SK-N-SH (cell line): ENCODE measurements around the gene IL11. TPM values are rescaled to one million over a fixed set of nuclear protein-coding genes. Genes with fewer than 3 reads are reported as not detected.

Source experiments
- CTCF ChIA-PET: fragments of 300-600, 350-600 bp; formaldehyde crosslinking; extraction: SDS; loops from one replicate; lab custom pipeline; 2021; lab: Yijun Ruan, JAX
- POLR2A ChIA-PET: fragments of 350-600 bp; sonication (Branson Sonifier 250); formaldehyde crosslinking; extraction: SDS; loops from one replicate; lab custom pipeline; 2020; ENCODE audit warnings: antibody characterized with exemption, inconsistent platforms; lab: Yijun Ruan, JAX
- DNase-seq: peaks from one replicate; pipeline ENCODE4 v3.0.0; 2012
- H2AFZ ChIP-seq: fragments of 200-600 bp; sonication (generic); 2 replicates; pipeline ENCODE4 v1.8.1; 2016; ENCODE audit warnings: antibody characterized with exemption, mild to moderate bottlenecking, low read depth
- H3F3A ChIP-seq: fragments of 200-600 bp; sonication (generic); replicated peaks from 2 replicates; pipeline ENCODE3; 2016; ENCODE audit warnings: antibody characterized with exemption, mild to moderate bottlenecking; ENCODE audit not compliant: insufficient read depth
- H3K27ac ChIP-seq, 2 experiments: fragments of 200-500 bp in 1 of 2; fragments of 200-600 bp in 1 of 2; sonication (Bioruptor generic) in 1 of 2; sonication (generic), shearing (Covaris generic) in 1 of 2; 2 replicates each; pipeline versions ENCODE4 v1.5.1 to v1.6.1; 2014 to 2016; ENCODE audit warnings: low read depth in 2 of 2, inconsistent platforms in 1 of 2, low read length in 1 of 2, mild to moderate bottlenecking in 1 of 2, mixed read lengths in 1 of 2
- H3K27me3 ChIP-seq: fragments of 200-600 bp; sonication (generic), shearing (Covaris generic); 2 replicates; pipeline ENCODE4 v1.6.1; 2016; ENCODE audit warnings: mixed run types; ENCODE audit not compliant: insufficient read depth
- H3K36me3 ChIP-seq, 2 experiments: fragments of 200-500 bp in 1 of 2; fragments of 200-600 bp in 1 of 2; sonication (Bioruptor generic) in 1 of 2; sonication (generic) in 1 of 2; replicated peaks in 1 of 2; 2 replicates each; pipeline versions ENCODE3 to v1.5.1; 2014 to 2016; ENCODE audit warnings: low read length in 1 of 2, mild to moderate bottlenecking in 1 of 2; ENCODE audit not compliant: insufficient read depth in 2 of 2, control insufficient read depth in 1 of 2
- H3K4me1 ChIP-seq, 2 experiments: fragments of 200-500 bp in 1 of 2; fragments of 200-600 bp in 1 of 2; sonication (Bioruptor generic) in 1 of 2; sonication (generic), shearing (Covaris generic) in 1 of 2; 2 replicates each; pipeline versions ENCODE4 v1.5.1 to v1.6.1; 2014 to 2016; ENCODE audit warnings: low read depth in 1 of 2, low read length in 1 of 2, mixed run types in 1 of 2; ENCODE audit not compliant: insufficient read depth in 2 of 2, control insufficient read depth in 1 of 2
- H3K4me2 ChIP-seq: fragments of 200-600 bp; sonication (generic), shearing (Covaris generic); 2 replicates; pipeline ENCODE4 v1.6.1; 2017; ENCODE audit warnings: mixed run types
- H3K4me3 ChIP-seq, 2 experiments: fragments of 200-500 bp in 1 of 2; fragments of 200-600 bp in 1 of 2; sonication (Bioruptor generic) in 1 of 2; sonication (generic), shearing (Covaris generic) in 1 of 2; 2 replicates each; pipeline versions ENCODE4 v1.5.1 to v1.8.1; 2014 to 2016; ENCODE audit warnings: low read depth in 2 of 2, inconsistent platforms in 1 of 2, low read length in 1 of 2, mild to moderate bottlenecking in 1 of 2, mixed read lengths in 1 of 2, moderate library complexity in 1 of 2
- H3K79me2 ChIP-seq: fragments of 200-600 bp; sonication (generic); 2 replicates; pipeline ENCODE4 v1.8.1; 2017; ENCODE audit warnings: mild to moderate bottlenecking; ENCODE audit not compliant: insufficient read depth
- H3K9ac ChIP-seq: fragments of 200-600 bp; sonication (generic); 2 replicates; pipeline ENCODE4 v1.6.1; 2017; ENCODE audit warnings: mixed run types
- H3K9me2 ChIP-seq: fragments of 200-600 bp; sonication (generic); 2 replicates; pipeline ENCODE4 v1.6.1; 2017; ENCODE audit warnings: mixed run types
- H3K9me3 ChIP-seq: fragments of 200-600 bp; sonication (generic); 2 replicates; pipeline ENCODE4 v1.6.1; 2017; ENCODE audit warnings: mixed run types, mild to moderate bottlenecking, moderate library complexity
- H4K20me1 ChIP-seq: fragments of 200-600 bp; sonication (generic); 2 replicates; pipeline ENCODE4 v1.6.1; 2017; ENCODE audit warnings: mild to moderate bottlenecking, mixed run types; ENCODE audit not compliant: insufficient read depth
- GABPA ChIP-seq: IDR thresholded peaks from 2 replicates; pipeline ENCODE4 v1.4.0; 2012; ENCODE audit warnings: low read depth, mild to moderate bottlenecking
- RCOR1 ChIP-seq: fragments of 150-350 bp; IDR thresholded peaks from 2 replicates; pipeline ENCODE4 v1.6.1; 2017; ENCODE audit warnings: antibody characterized with exemption, low read length
- REST ChIP-seq: IDR thresholded peaks from 2 replicates; pipeline ENCODE4 v1.6.1; 2012; ENCODE audit warnings: mild to moderate bottlenecking, low read depth, low read length, moderate library complexity
- SIN3A ChIP-seq: IDR thresholded peaks from 2 replicates; pipeline ENCODE4 v1.6.1; 2012; ENCODE audit warnings: low read depth, mild to moderate bottlenecking, low read length, moderate library complexity, borderline replicate concordance
- SMC3 ChIP-seq: IDR thresholded peaks from 2 replicates; pipeline ENCODE4 v1.6.1; 2012; ENCODE audit warnings: low read depth, low read length, improper control_type of control experiment
- TAF1 ChIP-seq: IDR thresholded peaks from 2 replicates; pipeline ENCODE4 v1.6.1; 2012; ENCODE audit warnings: low read depth, mild to moderate bottlenecking, low read length, moderate library complexity, borderline replicate concordance
- USF2 ChIP-seq: fragments of 150-350 bp; IDR thresholded peaks from 2 replicates; pipeline ENCODE4 v1.6.1; 2017; ENCODE audit warnings: antibody characterized with exemption, low read length, low read depth, borderline replicate concordance
- ZBTB33 ChIP-seq: IDR thresholded peaks from 2 replicates; pipeline ENCODE4 v1.4.0; 2012; ENCODE audit warnings: low read depth, borderline replicate concordance
- WGBS: methylation state at CpG from one replicate; pipeline ENCODE4 v1.1.6; 2017; ENCODE audit warnings: low lambda C conversion rate; 5-methylcytosine and 5-hydroxymethylcytosine counted together
- polyA plus RNA-seq, 3 experiments: library from polyadenylated mRNA; depleted of rRNA; stranded (reverse); fragments of >200 nt; gene quantifications; 2 replicates each; pipeline ENCODE4 v1.2.3, GENCODE V29; 2012

The IL11 gene
- polyA plus RNA-seq, 1 of the 3 experiments (the other 2 are of a cell fraction): 13.2 TPM

- Histone ChIP-seq H3K4me3 (no peak overlapping the region), H3F3A (peaks cover 6% of the 10 kb centered on the region), H3K36me3 (peaks cover 0 to 4% of the 10 kb centered on the region in 2 experiments), H3K9me3 (no peaks in the 10 kb centered on the region), H3K9ac (no peak overlapping the region), H3K4me2 (no peak overlapping the region), H4K20me1 (no peaks in the 10 kb centered on the region), H3K9me2 (no peaks in the 10 kb centered on the region), H3K4me1 (peaks cover 0 to 31% of the 10 kb centered on the region in 2 experiments; a peak in 1 of 4 replicates), H3K79me2 (no peaks in the 10 kb centered on the region), H2AFZ (no peak overlapping the region), H3K27ac (no peak overlapping the region), H3K27me3 (no peaks in the 10 kb centered on the region)
- ChIA-PET CTCF (interaction anchor here (0.8 to 1.3 kb wide), 3 partner anchors 37 to 157 kb away, joined by 4 read pairs; partner anchors contain the start of gene TMEM238), POLR2A (no interaction called here)
- no peak for DNase-seq
- 98% methylated on average over 41 of the region's 41 CpGs for WGBS
- no peak for TF ChIP-seq RCOR1
- TF ChIP-seq SMC3: no peak
- no peak for TF ChIP-seq ZBTB33
- no peak for TF ChIP-seq REST
- TF ChIP-seq TAF1: no peak
- no peak for TF ChIP-seq SIN3A
- TF ChIP-seq GABPA: no peak
- TF ChIP-seq USF2: no peak
- TF ChIP-seq, all 33 proteins: peak for 0
Measured at GRCh38 chr19:55346725-55347441, 23.4 kb downstream of the IL11 start.
